Prostate gland (tissue), 2 donors: Measurements from ENCODE around the gene PSAPL1. TPM values are rescaled to one million over a fixed set of nuclear protein-coding genes. Genes with fewer than 3 reads are reported as not detected.

ENCODE experiments used
- DNase-seq: peaks from one replicate; pipeline ENCODE4 v3.0.0-alpha.2; 2019; ENCODE audit warnings: low spot score
- H3K27ac ChIP-seq, 2 donors: fragments of 200-600 bp; sonication (generic); 2 replicates each; pipeline ENCODE4 v1.5.1; 2017 to 2019
- H3K27me3 ChIP-seq: fragments of 200-600 bp; sonication (generic); replicated peaks from 2 replicates; pipeline ENCODE4 v1.5.1; 2019; ENCODE audit not compliant: insufficient read depth
- H3K36me3 ChIP-seq, 2 donors: fragments of 200-600 bp; sonication (generic); 1 replicate in 1 of 2; 2 replicates in 1 of 2; pipeline versions ENCODE4 v1.5.1 to v1.8.1; 2017 to 2019
- H3K4me1 ChIP-seq: fragments of 200-600 bp; sonication (generic); replicated peaks from 2 replicates; pipeline ENCODE4 v1.5.1; 2019
- H3K4me3 ChIP-seq, 2 donors: fragments of 200-600 bp; sonication (generic); 2 replicates each; pipeline ENCODE4 v1.5.1; 2017 to 2019
- H3K9me3 ChIP-seq: fragments of 200-600 bp; sonication (generic); 2 replicates; pipeline ENCODE4 v1.5.1; 2017
- POLR2A ChIP-seq: fragments of 450-650 bp; IDR thresholded peaks from one replicate; pipeline ENCODE4 v1.6.1; 2016; ENCODE audit warnings: antibody characterized with exemption, mild to moderate bottlenecking
- POLR2AphosphoS5 ChIP-seq: sonication (generic); formaldehyde crosslinking; IDR thresholded peaks from one replicate; pipeline ENCODE4 v1.6.1; 2017; ENCODE audit warnings: antibody characterized with exemption
- WGBS: methylation state at CpG from one replicate; pipeline ENCODE4 v1.1.5; 2018; 5-methylcytosine and 5-hydroxymethylcytosine counted together
- intact Hi-C: fragments of 100-400 bp; cut with DNase I; formaldehyde crosslinking; loops from one replicate; pipeline ENCODE4 v1.14.2; 2022
- total RNA-seq, 2 donors: library from RNA; depleted of rRNA; stranded (reverse); fragments of >200 nt; gene quantifications; one replicate each; pipeline ENCODE4 v1.1.0, GENCODE V29; 2016
- TF ChIP-seq, protein P1 (sequence below), 4 experiments: fragments of 200-600 bp in 2 of 4; fragments of 450-650 bp in 2 of 4; sonication (generic) in 2 of 4; IDR thresholded peaks; 1 replicate in 3 of 4; 2 replicates in 1 of 4; pipeline ENCODE4 v1.5.1; 2016 to 2019; ENCODE audit warnings: antibody characterized with exemption in 4 of 4, mild to moderate bottlenecking in 2 of 4, moderate library complexity in 2 of 4

The PSAPL1 gene
- total RNA-seq, 2 donors from 2014 or later: 0.05 to 12.9 TPM

DNA sequence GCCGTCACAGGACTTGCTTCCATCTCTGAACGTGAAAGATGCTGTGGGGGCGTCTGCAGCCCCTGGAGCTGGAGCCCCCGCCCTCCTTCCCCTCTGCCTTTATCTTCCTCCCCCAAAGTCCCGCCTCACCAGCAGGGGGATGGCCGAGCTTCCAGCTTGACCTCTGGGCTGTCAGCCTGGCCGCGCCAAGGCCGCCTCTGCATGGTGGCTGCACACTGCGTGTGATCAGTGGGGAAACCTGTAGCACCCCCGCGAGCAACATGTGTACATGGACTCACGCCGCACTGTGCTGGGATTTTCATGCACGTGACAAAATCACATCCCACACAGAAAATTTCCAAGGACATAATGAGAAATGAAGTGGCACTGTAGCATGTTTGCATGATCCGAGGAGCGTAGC lies 26.5 kb upstream of the PSAPL1 start:
- WGBS: 86% methylated on average over 17 of the region's 17 CpGs
- H3K4me3 ChIP-seq: no peak overlapping the region
- no peak for TF ChIP-seq POLR2A
- TF ChIP-seq, protein P1, sequence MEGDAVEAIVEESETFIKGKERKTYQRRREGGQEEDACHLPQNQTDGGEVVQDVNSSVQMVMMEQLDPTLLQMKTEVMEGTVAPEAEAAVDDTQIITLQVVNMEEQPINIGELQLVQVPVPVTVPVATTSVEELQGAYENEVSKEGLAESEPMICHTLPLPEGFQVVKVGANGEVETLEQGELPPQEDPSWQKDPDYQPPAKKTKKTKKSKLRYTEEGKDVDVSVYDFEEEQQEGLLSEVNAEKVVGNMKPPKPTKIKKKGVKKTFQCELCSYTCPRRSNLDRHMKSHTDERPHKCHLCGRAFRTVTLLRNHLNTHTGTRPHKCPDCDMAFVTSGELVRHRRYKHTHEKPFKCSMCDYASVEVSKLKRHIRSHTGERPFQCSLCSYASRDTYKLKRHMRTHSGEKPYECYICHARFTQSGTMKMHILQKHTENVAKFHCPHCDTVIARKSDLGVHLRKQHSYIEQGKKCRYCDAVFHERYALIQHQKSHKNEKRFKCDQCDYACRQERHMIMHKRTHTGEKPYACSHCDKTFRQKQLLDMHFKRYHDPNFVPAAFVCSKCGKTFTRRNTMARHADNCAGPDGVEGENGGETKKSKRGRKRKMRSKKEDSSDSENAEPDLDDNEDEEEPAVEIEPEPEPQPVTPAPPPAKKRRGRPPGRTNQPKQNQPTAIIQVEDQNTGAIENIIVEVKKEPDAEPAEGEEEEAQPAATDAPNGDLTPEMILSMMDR (IDR thresholded peaks at IDR 0.05): no peak
- TF ChIP-seq POLR2AphosphoS5: no peak

DNA sequence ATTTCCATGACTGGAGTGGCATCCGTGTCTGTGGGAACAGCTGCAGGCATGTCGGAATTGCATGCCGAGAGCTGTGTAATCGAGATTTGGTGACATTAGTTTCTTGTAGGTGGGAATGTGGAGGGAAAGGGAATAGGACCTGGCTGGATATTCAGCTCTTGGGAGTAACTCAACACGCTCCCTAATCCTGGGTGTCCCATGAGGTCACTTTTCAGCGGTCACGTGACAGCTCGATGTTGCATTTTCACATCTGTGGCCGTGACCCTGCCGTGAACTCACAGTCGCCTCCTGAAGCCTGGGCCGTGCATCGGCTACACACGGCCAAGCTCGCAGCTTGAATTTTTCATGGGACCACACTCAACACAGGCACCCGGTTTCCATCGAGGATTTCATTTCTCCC lies 25.8 kb upstream of the PSAPL1 start:
- Histone ChIP-seq H3K27me3 (no peaks in the 10 kb centered on the region), H3K4me3 (no peak overlapping the region), H3K4me1 (no peaks in the 10 kb centered on the region), H3K27ac (no peak overlapping the region), H3K9me3 (no peaks in the 10 kb centered on the region), H3K36me3 (no peaks in the 10 kb centered on the region)
- intact Hi-C loops: loop anchor here (5.0 to 10.0 kb wide), 2 partner anchors 266 to 342 kb away; partner anchors contain the start of gene SORCS2
- no peak for DNase-seq
- 74% methylated on average over 17 of the region's 17 CpGs for WGBS
- no peak for TF ChIP-seq POLR2A
- TF ChIP-seq, protein P1 (IDR thresholded peaks at IDR 0.05): no peak
- TF ChIP-seq POLR2AphosphoS5: no peak

More for the DNA sequence above, 26.5 kb upstream of the PSAPL1 start:
- H3K27me3 ChIP-seq: peaks cover 2% of the 10 kb centered on the region
- no peak overlapping the region for H3K27ac ChIP-seq
- no peak for DNase-seq
- H3K36me3 ChIP-seq: no peaks in the 10 kb centered on the region
- H3K4me1 ChIP-seq: no peaks in the 10 kb centered on the region
- intact Hi-C loops: loop anchor here (5.0 to 10.0 kb wide), 2 partner anchors 266 to 341 kb away; partner anchors contain the start of gene SORCS2
- H3K9me3 ChIP-seq: no peaks in the 10 kb centered on the region

- TF ChIP-seq POLR2AphosphoS5: no peak
- TF ChIP-seq POLR2A: no peak
- TF ChIP-seq, protein P1 (IDR thresholded peaks at IDR 0.05): no peak
- Histone ChIP-seq H3K36me3 (no peaks in the 10 kb centered on the region), H3K27ac (no peak overlapping the region), H3K27me3 (no peaks in the 10 kb centered on the region), H3K4me1 (no peaks in the 10 kb centered on the region), H3K4me3 (no peak overlapping the region), H3K9me3 (no peaks in the 10 kb centered on the region)
- intact Hi-C loops: no loop called here
- WGBS: 95% methylated on average over 8 of the region's 8 CpGs
- no peak for DNase-seq
These were observed 24.7 kb upstream of the PSAPL1 start for GRCh38 chr4:7459471-7459870.

GRCh38 chr4:7458477-7458876 lies 23.7 kb upstream of the PSAPL1 start:
- DNase-seq: no peak
- WGBS: 93% methylated on average over 4 of the region's 4 CpGs
- TF ChIP-seq, protein P1 (IDR thresholded peaks at IDR 0.05): no peak
- TF ChIP-seq POLR2AphosphoS5 (no peak), POLR2A (no peak)
- intact Hi-C loops: no loop called here
- no peaks in the 10 kb centered on the region for H3K4me1 ChIP-seq
- no peak overlapping the region for H3K4me3 ChIP-seq
- H3K9me3 ChIP-seq: no peaks in the 10 kb centered on the region
- H3K27me3 ChIP-seq: no peaks in the 10 kb centered on the region
- no peaks in the 10 kb centered on the region for H3K36me3 ChIP-seq
- H3K27ac ChIP-seq: no peak overlapping the region

DNA sequence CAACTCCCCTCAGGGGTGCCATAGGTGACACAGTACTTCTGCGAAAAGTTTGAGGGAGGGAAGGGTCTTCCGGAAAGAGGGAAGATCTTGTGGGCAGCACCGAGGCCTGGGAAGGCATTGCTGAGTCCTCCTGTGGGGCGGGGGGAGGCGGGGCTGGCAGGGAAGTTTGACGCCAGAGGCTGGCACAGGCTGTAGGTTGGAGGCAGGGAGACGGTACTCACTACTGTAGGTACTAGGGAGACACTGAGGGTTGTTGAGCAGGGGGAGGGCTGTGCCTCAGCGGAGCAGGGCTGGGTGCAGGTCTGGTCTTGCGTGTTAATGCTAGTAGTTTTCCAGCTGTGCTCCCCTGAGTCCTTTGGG lies 23.3 kb upstream of the PSAPL1 start:
- TF ChIP-seq, protein P1 (IDR thresholded peaks at IDR 0.05): no peak
- TF ChIP-seq POLR2AphosphoS5: no peak
- no peak for TF ChIP-seq POLR2A
- Histone ChIP-seq H3K4me1 (no peaks in the 10 kb centered on the region), H3K27ac (no peak overlapping the region), H3K36me3 (no peaks in the 10 kb centered on the region), H3K4me3 (no peak overlapping the region), H3K9me3 (no peaks in the 10 kb centered on the region), H3K27me3 (no peaks in the 10 kb centered on the region)
- intact Hi-C loops: no loop called here
- no peak for DNase-seq
- WGBS: 78% methylated on average over 9 of the region's 9 CpGs
